ENCODE measurements around the gene ZNF3. TPM values are rescaled to one million over a fixed set of nuclear protein-coding genes. Genes with fewer than 3 reads are reported as not detected.
A peak's percentile ranks its signal among the peaks of the same experiment; 100 is the strongest.

The ZNF3 gene
- total and polyA plus RNA-seq, 2 donors from 2014 or later, result 15.8 to 30.8 TPM

GRCh38 chr7:100119072-100119969 lies 37.8 kb upstream of the ZNF3 start, which contains the start of the genes CNPY4 and TAF6:
TSS of gene CNPY4 (plus strand) at chr7:100119634. CDS start at chr7:100119745, 111 bp downstream.
TSS of gene TAF6 (minus strand) at chr7:100119358. CDS start at chr7:100114209, 5,149 bp downstream.
- no peak for FAIRE-seq
- Histone ChIP-seq H3K4me1 (ENCODE audit: control insufficient read depth in 2 of 3, insufficient read depth in 2 of 3, low read depth in 1 of 3, low read length in 3 of 3) (peaks cover 0 to 13% (median 11%) of the 10 kb centered on the region in 3 donors), H3K27ac (ENCODE audit: low read depth in 2 of 2, low read length in 2 of 2) (peak within 1 kb of the TSS; percentile 74 to 83), H3K27me3 (ENCODE audit: control insufficient read depth, insufficient read depth, low read length) (no peaks in the 10 kb centered on the region), H3K9ac (ENCODE audit: low read length in 3 of 3) (peak within 1 kb of the TSS; percentile 37 to 72 (median 67)), H3K36me3 (ENCODE audit: control insufficient read depth in 2 of 3, insufficient read depth in 3 of 3, low read length in 3 of 3) (no peaks in the 10 kb centered on the region), H3K4me3 (ENCODE audit: low read length in 3 of 3) (peak within 1 kb of the TSS; percentile 72 to 96 (median 85)), H3K9me3 (ENCODE audit: control insufficient read depth in 2 of 3, insufficient read depth in 1 of 3, low read length in 3 of 3) (no peaks in the 10 kb centered on the region)
- TF ChIP-seq CTCF (IDR thresholded peaks at IDR 0.05; ENCODE audit: borderline replicate concordance, extremely low read depth, insufficient read depth), result no peak
- peak; percentile 96 to 98 (median 98) for DNase-seq
- intact Hi-C loops (cut with DNase I), result no loop called here

DNA sequence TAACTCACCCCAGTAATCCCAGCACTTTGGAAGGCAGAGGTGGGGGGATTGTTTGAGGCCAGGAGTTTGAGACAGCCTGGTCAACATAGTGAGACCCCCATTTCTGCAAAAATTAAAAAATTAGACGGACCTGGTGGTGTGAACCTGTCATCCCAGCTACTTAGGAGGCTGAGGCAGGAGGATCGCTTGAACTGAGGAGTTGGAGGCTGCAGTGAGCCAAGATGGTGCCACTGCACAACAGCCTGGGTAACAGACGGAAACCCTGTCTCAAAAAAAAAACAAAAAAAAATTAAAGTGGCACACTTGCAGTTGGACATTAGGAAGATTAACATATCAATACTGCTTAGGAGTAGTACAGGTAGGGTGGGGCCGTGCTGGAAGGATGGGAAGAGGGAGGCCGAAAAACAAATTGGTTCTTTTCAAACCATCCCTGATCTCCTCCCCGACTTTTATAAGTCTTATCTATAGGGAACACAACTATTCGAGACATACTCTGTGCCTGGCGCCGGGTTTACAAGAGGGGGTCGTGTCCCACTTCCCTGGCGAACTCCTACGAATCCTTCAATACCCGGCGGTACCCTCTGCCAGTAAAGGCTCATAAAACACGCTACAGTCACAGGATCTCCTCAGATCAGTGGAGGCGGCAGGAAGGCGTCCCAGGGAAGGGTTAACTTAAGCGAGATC lies 37.0 kb upstream of the ZNF3 start:
- Histone ChIP-seq H3K9me3 (ENCODE audit: control insufficient read depth in 2 of 3, insufficient read depth in 1 of 3, low read length in 3 of 3) (no peaks in the 10 kb centered on the region), H3K4me1 (ENCODE audit: control insufficient read depth in 2 of 3, insufficient read depth in 2 of 3, low read depth in 1 of 3, low read length in 3 of 3) (peaks cover 0 to 13% (median 11%) of the 10 kb centered on the region in 3 donors), H3K27me3 (ENCODE audit: control insufficient read depth, insufficient read depth, low read length) (no peaks in the 10 kb centered on the region), H3K27ac (ENCODE audit: low read depth in 2 of 2, low read length in 2 of 2) (no peak overlapping the region), H3K4me3 (ENCODE audit: low read length in 3 of 3) (peak overlapping the region; percentile 72 to 96 (median 85)), H3K9ac (ENCODE audit: low read length in 3 of 3) (peak overlapping the region; percentile 37 to 72 (median 67)), H3K36me3 (ENCODE audit: control insufficient read depth in 2 of 3, insufficient read depth in 3 of 3, low read length in 3 of 3) (peaks cover 0 to 6% (median 4%) of the 10 kb centered on the region in 3 donors)
- intact Hi-C loops (cut with DNase I), result no loop called here
- TF ChIP-seq CTCF (IDR thresholded peaks at IDR 0.05; ENCODE audit: borderline replicate concordance, extremely low read depth, insufficient read depth), result no peak
- DNase-seq, result peak in 1 of 5 donors; percentile 45
- no peak for FAIRE-seq

DNA sequence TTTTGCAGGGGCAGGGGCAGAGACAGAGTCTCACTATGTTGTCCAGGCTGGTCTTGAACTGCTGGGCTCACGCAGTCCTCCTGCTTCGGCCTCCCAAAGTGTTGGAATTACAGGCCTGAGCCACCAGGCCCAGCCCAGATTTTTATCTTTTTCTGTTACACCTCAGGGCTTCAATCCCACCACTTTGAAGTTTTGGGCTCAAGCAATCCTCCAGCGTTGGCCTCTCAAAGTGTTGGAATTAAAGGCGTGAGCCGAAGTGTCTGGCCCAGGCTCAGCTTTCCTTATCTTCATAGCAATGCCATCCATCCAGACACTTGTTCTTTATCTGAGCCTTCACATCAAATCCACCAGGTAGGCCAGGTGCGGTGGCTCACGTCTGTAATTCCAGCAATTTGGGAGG lies 33.5 kb upstream of the ZNF3 start:
- no peak for TF ChIP-seq CTCF (IDR thresholded peaks at IDR 0.05; ENCODE audit: borderline replicate concordance, extremely low read depth, insufficient read depth)
- Histone ChIP-seq H3K9ac (ENCODE audit: low read length in 3 of 3) (no peak overlapping the region), H3K9me3 (ENCODE audit: control insufficient read depth in 2 of 3, insufficient read depth in 1 of 3, low read length in 3 of 3) (no peaks in the 10 kb centered on the region), H3K4me3 (ENCODE audit: low read length in 3 of 3) (no peak overlapping the region), H3K36me3 (ENCODE audit: control insufficient read depth in 2 of 3, insufficient read depth in 3 of 3, low read length in 3 of 3) (peaks cover 0 to 11% (median 5%) of the 10 kb centered on the region in 3 donors), H3K27me3 (ENCODE audit: control insufficient read depth, insufficient read depth, low read length) (no peaks in the 10 kb centered on the region), H3K27ac (ENCODE audit: low read depth in 2 of 2, low read length in 2 of 2) (no peak overlapping the region), H3K4me1 (ENCODE audit: control insufficient read depth in 2 of 3, insufficient read depth in 2 of 3, low read depth in 1 of 3, low read length in 3 of 3) (peaks cover 0 to 6% (median 4%) of the 10 kb centered on the region in 3 donors)
- FAIRE-seq (no peak), DNase-seq (no peak)
- intact Hi-C loops (cut with DNase I), result no loop called here
